Activated CD8-positive, alpha-beta T cell treated with anti-CD3 and anti-CD28 coated beads for 36 hours (primary cell): ENCODE measurements around the gene SLC38A10. TPM values are rescaled to one million over a fixed set of nuclear protein-coding genes. Genes with fewer than 3 reads are reported as not detected.

Experiments
- ATAC-seq: fragments of 200-7000 bp; cut with Tn5 transposase; one replicate; pipeline ENCODE4 v1.10.0; 2021; ENCODE audit warnings: mild to moderate bottlenecking, moderate library complexity
- CTCF ChIA-PET: fragments of 350-600 bp; sonication (Branson Sonifier 250); formaldehyde crosslinking; loops from one replicate; lab custom pipeline; 2021; ENCODE audit warnings: antibody characterized with exemption; lab: Charles Lee
- POLR2A ChIA-PET: fragments of 350-600 bp; sonication (Branson Sonifier 250); formaldehyde crosslinking; loops from one replicate; lab custom pipeline; 2021; ENCODE audit warnings: antibody characterized with exemption; lab: Charles Lee
- DNase-seq: peaks from one replicate; pipeline ENCODE4 v3.0.0-alpha.2; 2020
- H3K27ac Mint-ChIP-seq: one replicate; pipeline ENCODE4 v1.8.0; 2021; ENCODE audit warnings: mild to moderate bottlenecking, mixed read lengths
- H3K27me3 Mint-ChIP-seq: one replicate; pipeline ENCODE4 v1.8.0; 2021; ENCODE audit warnings: mixed read lengths
- H3K36me3 Mint-ChIP-seq: one replicate; pipeline ENCODE4 v1.8.0; 2021; ENCODE audit warnings: low read depth, mixed read lengths
- H3K4me1 Mint-ChIP-seq: one replicate; pipeline ENCODE4 v1.8.0; 2021; ENCODE audit warnings: low read depth, mixed read lengths
- H3K4me3 Mint-ChIP-seq: one replicate; pipeline ENCODE4 v1.8.0; 2021; ENCODE audit warnings: mild to moderate bottlenecking, moderate library complexity, mixed read lengths
- H3K9me3 Mint-ChIP-seq: one replicate; pipeline ENCODE4 v1.8.0; 2021; ENCODE audit warnings: mixed read lengths
- CTCF ChIP-seq: fragments of 200-600 bp; IDR thresholded peaks from one replicate; pipeline ENCODE4 v1.8.0; 2022; ENCODE audit warnings: antibody characterized with exemption, mild to moderate bottlenecking
- intact Hi-C: fragments of 100-400 bp; cut with micrococcal nuclease; formaldehyde crosslinking; loops from one replicate; pipeline ENCODE4 v1.10.0; 2022
- total RNA-seq, 2 experiments: library from RNA; stranded (reverse); gene quantifications; one replicate each; pipeline ENCODE4 v1.2.3, GENCODE V29; 2021

Gene SLC38A10
- total RNA-seq, 2 experiments from 2014 or later = 42.7 to 45.4 TPM

GRCh38 chr17:81315129-81315884 is 20.2 kb upstream of the SLC38A10 start:
- no peak overlapping the region for H3K27ac Mint-ChIP-seq
- H3K27me3 Mint-ChIP-seq = no peaks in the 10 kb centered on the region
- no peaks in the 10 kb centered on the region for H3K4me1 Mint-ChIP-seq
- ATAC-seq (no peak), DNase-seq (no peak)
- ChIA-PET POLR2A (no interaction called here), CTCF (no interaction called here)
- no peaks in the 10 kb centered on the region for H3K36me3 Mint-ChIP-seq
- H3K4me3 Mint-ChIP-seq = no peak overlapping the region
- no peak for TF ChIP-seq CTCF
- no peaks in the 10 kb centered on the region for H3K9me3 Mint-ChIP-seq
- intact Hi-C loops = no loop called here

GRCh38 chr17:81314398-81315081 is 19.4 kb upstream of the SLC38A10 start:
- no peaks in the 10 kb centered on the region for H3K9me3 Mint-ChIP-seq
- H3K27ac Mint-ChIP-seq = no peak overlapping the region
- ATAC-seq (no peak), DNase-seq (no peak)
- no peaks in the 10 kb centered on the region for H3K4me1 Mint-ChIP-seq
- CTCF ChIA-PET = no interaction called here
- H3K27me3 Mint-ChIP-seq = no peaks in the 10 kb centered on the region
- no peak overlapping the region for H3K4me3 Mint-ChIP-seq
- intact Hi-C loops = no loop called here
- no peaks in the 10 kb centered on the region for H3K36me3 Mint-ChIP-seq
- no peak for TF ChIP-seq CTCF
- POLR2A ChIA-PET = no interaction called here

- DNase-seq = no peak
- peaks cover 3% of the 10 kb centered on the region for H3K27me3 Mint-ChIP-seq
- H3K4me1 Mint-ChIP-seq = peaks cover 4% of the 10 kb centered on the region
- ChIA-PET CTCF (interaction anchor here (0.6 kb wide), 1 partner anchor 9 kb away, joined by 3 read pairs; no protein-coding TSS in a partner anchor), POLR2A (no interaction called here)
- H3K9me3 Mint-ChIP-seq = no peaks in the 10 kb centered on the region
- no peak overlapping the region for H3K27ac Mint-ChIP-seq
- intact Hi-C loops = no loop called here
- TF ChIP-seq CTCF = no peak
- no peak overlapping the region for H3K4me3 Mint-ChIP-seq
- H3K36me3 Mint-ChIP-seq = no peaks in the 10 kb centered on the region
- ATAC-seq = no peak
Observed at GRCh38 chr17:81313776-81314397, 18.8 kb upstream of the SLC38A10 start.

- H3K9me3 Mint-ChIP-seq = no peaks in the 10 kb centered on the region
- intact Hi-C loops = no loop called here
- no peak overlapping the region for H3K27ac Mint-ChIP-seq
- TF ChIP-seq CTCF = no peak
- H3K4me3 Mint-ChIP-seq = no peak overlapping the region
- CTCF ChIA-PET = interaction anchor here (0.6 to 0.7 kb wide), 2 partner anchors 9 to 10 kb away, joined by 3 read pairs; no protein-coding TSS in a partner anchor
- peaks cover 4% of the 10 kb centered on the region for H3K4me1 Mint-ChIP-seq
- ATAC-seq = no peak
- no peaks in the 10 kb centered on the region for H3K36me3 Mint-ChIP-seq
- POLR2A ChIA-PET = no interaction called here
- no peak for DNase-seq
- H3K27me3 Mint-ChIP-seq = peaks cover 3% of the 10 kb centered on the region
Observed at GRCh38 chr17:81312624-81313325, 17.7 kb upstream of the SLC38A10 start.
